Astrocyte of the cerebellum (primary cell): ENCODE data around the gene DAPP1.

ENCODE experiments used
- DNase-seq: peaks from one replicate; pipeline ENCODE4 v3.0.0-alpha.2; 2011; ENCODE audit warnings: low read depth
- H3K4me3 ChIP-seq: 2 replicates; pipeline ENCODE4 v1.5.1; 2011; ENCODE audit warnings: mild to moderate bottlenecking, low read depth, low read length, moderate library complexity
- in situ Hi-C: cut with HindIII; loops from 2 replicates; pipeline ENCODE4 v1.10.0; 2017; ENCODE audit warnings: low sequenced_read_pairs
- TF ChIP-seq, protein P1 (sequence below): IDR thresholded peaks from 2 replicates; pipeline ENCODE4 v1.5.1; 2012; ENCODE audit warnings: low read length, low read depth, moderate library complexity, mild to moderate bottlenecking; ENCODE audit errors: missing control alignments

The DAPP1 gene

DNA sequence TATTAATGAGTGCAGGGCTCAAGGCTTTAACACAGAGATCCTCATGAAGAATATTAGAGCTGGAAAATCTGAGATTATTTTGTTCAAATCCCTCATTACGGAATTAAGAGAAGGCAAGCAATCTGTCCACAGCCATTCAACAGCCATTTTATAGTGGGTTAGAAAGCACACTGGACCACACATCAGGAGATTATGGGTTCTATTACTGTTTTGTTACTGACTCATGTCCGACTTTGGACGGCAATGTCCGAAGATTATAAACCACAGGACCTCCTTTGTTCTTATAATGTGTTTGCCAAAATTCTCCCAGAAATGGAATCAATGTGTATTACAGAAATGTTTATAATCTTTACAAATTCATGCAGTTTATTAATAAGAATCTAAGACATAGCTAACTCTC, 69.5 kb downstream of the DAPP1 start:
- TF ChIP-seq, protein P1, sequence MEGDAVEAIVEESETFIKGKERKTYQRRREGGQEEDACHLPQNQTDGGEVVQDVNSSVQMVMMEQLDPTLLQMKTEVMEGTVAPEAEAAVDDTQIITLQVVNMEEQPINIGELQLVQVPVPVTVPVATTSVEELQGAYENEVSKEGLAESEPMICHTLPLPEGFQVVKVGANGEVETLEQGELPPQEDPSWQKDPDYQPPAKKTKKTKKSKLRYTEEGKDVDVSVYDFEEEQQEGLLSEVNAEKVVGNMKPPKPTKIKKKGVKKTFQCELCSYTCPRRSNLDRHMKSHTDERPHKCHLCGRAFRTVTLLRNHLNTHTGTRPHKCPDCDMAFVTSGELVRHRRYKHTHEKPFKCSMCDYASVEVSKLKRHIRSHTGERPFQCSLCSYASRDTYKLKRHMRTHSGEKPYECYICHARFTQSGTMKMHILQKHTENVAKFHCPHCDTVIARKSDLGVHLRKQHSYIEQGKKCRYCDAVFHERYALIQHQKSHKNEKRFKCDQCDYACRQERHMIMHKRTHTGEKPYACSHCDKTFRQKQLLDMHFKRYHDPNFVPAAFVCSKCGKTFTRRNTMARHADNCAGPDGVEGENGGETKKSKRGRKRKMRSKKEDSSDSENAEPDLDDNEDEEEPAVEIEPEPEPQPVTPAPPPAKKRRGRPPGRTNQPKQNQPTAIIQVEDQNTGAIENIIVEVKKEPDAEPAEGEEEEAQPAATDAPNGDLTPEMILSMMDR: no peak
- in situ Hi-C loops: no loop called here
- no peak overlapping the region for H3K4me3 ChIP-seq
- DNase-seq: peak; percentile 66

DNA sequence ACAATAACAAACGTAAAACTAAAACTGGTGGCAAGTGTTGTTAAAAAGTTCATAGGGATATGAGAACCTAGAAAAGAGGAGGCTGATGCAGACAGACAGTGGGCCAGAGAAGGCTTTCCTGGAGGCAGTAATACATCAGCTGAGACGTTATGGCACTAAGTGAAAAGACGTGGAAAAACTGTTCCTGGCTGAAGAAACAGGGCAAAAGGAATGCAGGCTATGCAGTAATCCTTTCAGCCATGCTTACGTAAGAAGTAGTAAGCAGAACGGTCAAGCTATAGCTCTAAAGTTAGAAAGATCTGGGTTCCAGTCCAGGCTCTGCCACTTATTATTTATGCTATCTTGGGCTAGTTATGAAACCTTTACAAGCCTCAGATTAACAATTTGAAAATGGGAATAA, 71.2 kb downstream of the DAPP1 start:
- DNase-seq: no peak
- H3K4me3 ChIP-seq: no peak overlapping the region
- TF ChIP-seq, protein P1: no peak
- in situ Hi-C loops: no loop called here

DNA sequence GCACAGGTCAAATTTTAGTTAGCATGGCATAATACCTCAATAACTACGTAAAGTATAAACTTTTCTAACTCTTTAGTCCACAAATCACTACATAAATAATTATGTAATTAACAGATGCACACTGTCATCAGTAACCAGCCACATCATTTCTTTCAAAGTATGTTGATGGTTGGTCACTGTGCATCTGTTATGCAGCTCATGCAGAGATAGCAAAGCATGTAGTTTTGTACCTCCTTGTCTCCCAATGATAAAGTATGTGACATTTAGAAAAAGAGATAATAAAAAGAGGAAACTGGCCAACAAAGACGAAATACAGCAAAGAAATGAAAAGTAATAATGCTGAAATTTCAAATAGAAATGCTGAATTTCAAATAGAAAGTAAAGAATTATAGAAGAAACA, 74.7 kb downstream of the DAPP1 start:
- TF ChIP-seq, protein P1: no peak
- H3K4me3 ChIP-seq: no peak overlapping the region
- in situ Hi-C loops: no loop called here
- no peak for DNase-seq

DNA sequence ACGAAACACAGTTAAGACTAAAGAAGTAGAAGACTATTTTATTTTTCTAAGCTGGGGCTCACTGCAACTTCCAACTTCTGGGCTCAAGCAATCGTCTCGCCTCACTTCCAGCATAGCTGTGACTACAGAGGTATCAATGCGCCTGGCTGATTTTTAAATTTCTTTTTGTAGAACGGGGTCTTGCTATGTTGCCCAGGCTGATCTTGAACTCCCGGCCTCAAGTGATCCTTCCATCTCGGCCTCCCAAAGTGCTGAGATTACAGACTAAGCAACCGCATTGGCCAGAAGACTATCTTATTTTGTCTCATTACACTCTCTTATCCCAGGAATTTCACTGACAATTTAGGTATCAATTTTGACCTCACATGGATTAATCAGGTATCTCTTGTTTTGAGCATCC, 76.4 kb downstream of the DAPP1 start:
- TF ChIP-seq, protein P1: no peak
- no peak for DNase-seq
- H3K4me3 ChIP-seq: peak overlapping the region; percentile 93
- in situ Hi-C loops: no loop called here

DNA sequence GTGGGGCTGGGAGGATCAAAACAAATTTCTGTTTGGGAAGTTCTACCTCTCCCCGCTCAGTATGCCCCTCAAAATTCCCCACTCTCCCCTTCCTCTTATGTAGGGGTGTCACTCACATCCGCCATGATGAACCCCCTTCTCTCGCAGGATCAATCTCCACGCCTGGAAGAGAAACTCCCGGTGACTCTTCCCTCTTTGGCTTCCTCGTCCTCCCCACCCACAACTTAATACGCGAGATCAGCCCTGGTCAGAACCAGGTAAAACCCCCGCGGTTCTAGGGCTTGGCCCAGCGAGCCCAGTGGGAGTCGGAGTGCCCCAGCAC, 77.2 kb downstream of the DAPP1 start:
- in situ Hi-C loops: no loop called here
- peak overlapping the region; percentile 93 for H3K4me3 ChIP-seq
- TF ChIP-seq, protein P1: no peak
- no peak for DNase-seq

DNA sequence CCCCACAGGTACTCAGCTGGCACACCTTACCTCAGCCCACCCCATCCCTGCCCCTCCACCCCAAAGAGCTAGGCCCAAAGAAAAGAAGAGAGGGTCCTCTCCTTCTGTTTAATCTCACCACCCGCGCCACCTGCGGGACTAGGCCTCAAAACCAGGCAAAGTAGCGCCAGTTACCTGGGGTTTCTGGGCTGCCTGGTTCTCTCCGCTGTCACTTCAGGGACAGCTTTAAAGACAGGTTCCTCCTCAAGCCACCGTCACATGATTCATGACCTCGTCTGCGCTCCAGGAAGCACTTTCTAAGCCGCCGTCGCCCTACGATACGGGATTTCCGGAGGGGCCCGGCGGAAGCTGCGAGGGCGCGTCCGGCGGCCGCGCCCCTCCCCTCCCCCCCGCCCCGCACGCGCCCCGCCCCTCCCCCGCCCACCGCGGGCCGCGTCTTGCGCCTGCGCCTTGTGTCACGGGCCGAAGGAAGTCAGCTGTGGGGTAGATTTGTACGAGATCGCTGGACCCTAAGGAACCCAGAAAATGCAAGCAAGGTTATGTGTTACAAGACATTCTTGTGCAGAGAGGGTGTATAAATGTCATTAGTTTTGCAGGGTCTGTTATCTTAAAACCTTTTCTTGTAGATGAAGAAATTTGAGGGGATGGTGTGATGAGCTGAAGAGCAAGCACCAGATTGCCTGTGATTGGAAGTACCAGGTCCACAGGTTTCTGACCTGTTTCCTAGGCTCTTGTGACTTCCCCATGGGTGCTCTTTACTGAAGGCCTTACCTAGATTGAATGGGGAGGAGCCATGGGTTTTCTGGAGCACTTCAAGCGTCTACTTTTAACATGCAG, 77.8 kb downstream of the DAPP1 start, which contains the start of gene LAMTOR3:
Gene LAMTOR3, minus strand, starts transcription at position 267 of the 837 bp plus-strand sequence. CDS start 464 bp downstream, outside the sequence.
- H3K4me3 ChIP-seq: peak within 1 kb of the TSS; percentile 93
- in situ Hi-C loops: no loop called here
- TF ChIP-seq, protein P1: no peak
- DNase-seq: peak; percentile 68
